ENCODE measurements around the gene PLPP4. TPM values are rescaled to one million over a fixed set of nuclear protein-coding genes. Genes with fewer than 3 reads are reported as not detected.

Gene PLPP4
- total RNA-seq, 2 experiments from 2014 or later: not detected

GRCh38 chr10:120597902-120598301 lies 140.9 kb downstream of the PLPP4 start:
- ATAC-seq (ENCODE audit: poor library complexity) (no peak), DNase-seq (no peak)
- intact Hi-C loops (cut with DNase I, micrococcal nuclease): no loop called here
- no peak overlapping the region for H3K27ac ChIP-seq (ENCODE audit: low read depth in 1 of 2, low read length in 2 of 2)
- H3K4me3 ChIP-seq (ENCODE audit: low read length): no peak overlapping the region
- no peaks in the 10 kb centered on the region for H3K36me3 Mint-ChIP-seq (ENCODE audit: low read depth)
- H3K9me3 ChIP-seq (ENCODE audit: control insufficient read depth in 1 of 2, insufficient read depth in 1 of 2, low read length in 2 of 2): peaks cover 0 to 10% of the 10 kb centered on the region in 2 experiments
- no peak overlapping the region for H3K4me3 Mint-ChIP-seq
- no peaks in the 10 kb centered on the region for H3K9me3 Mint-ChIP-seq
- no peaks in the 10 kb centered on the region for H3K27me3 Mint-ChIP-seq
- no peaks in the 10 kb centered on the region for H3K27me3 ChIP-seq (ENCODE audit: control insufficient read depth in 1 of 2, insufficient read depth in 2 of 2, low read length in 2 of 2)
- H3K36me3 ChIP-seq (ENCODE audit: insufficient read depth, low read length): no peaks in the 10 kb centered on the region
- H3K4me1 Mint-ChIP-seq (ENCODE audit: low read depth): no peaks in the 10 kb centered on the region
- no peak for TF ChIP-seq CTCF (IDR thresholded peaks at IDR 0.05)
- H3K4me1 ChIP-seq (ENCODE audit: insufficient read depth, low read length): no peaks in the 10 kb centered on the region
- no peak overlapping the region for H3K27ac Mint-ChIP-seq
- ChIA-PET CTCF (no interaction called here), POLR2A (no interaction called here)

- Mint-ChIP-seq H3K27ac (no peak overlapping the region), H3K4me1 (ENCODE audit: low read depth) (no peaks in the 10 kb centered on the region), H3K27me3 (no peaks in the 10 kb centered on the region), H3K4me3 (no peak overlapping the region), H3K9me3 (no peaks in the 10 kb centered on the region), H3K36me3 (ENCODE audit: low read depth) (no peaks in the 10 kb centered on the region)
- POLR2A ChIA-PET: no interaction called here
- ATAC-seq (ENCODE audit: poor library complexity): no peak
- no peaks in the 10 kb centered on the region for H3K36me3 ChIP-seq (ENCODE audit: insufficient read depth, low read length)
- TF ChIP-seq CTCF (IDR thresholded peaks at IDR 0.05): no peak
- no peak overlapping the region for H3K4me3 ChIP-seq (ENCODE audit: low read length)
- no peak for DNase-seq
- CTCF ChIA-PET: no interaction called here
- no peak overlapping the region for H3K27ac ChIP-seq (ENCODE audit: low read depth in 1 of 2, low read length in 2 of 2)
- no peaks in the 10 kb centered on the region for H3K27me3 ChIP-seq (ENCODE audit: control insufficient read depth in 1 of 2, insufficient read depth in 2 of 2, low read length in 2 of 2)
- no peaks in the 10 kb centered on the region for H3K4me1 ChIP-seq (ENCODE audit: insufficient read depth, low read length)
- intact Hi-C loops (cut with DNase I, micrococcal nuclease): no loop called here
- peaks cover 0 to 10% of the 10 kb centered on the region in 2 experiments for H3K9me3 ChIP-seq (ENCODE audit: control insufficient read depth in 1 of 2, insufficient read depth in 1 of 2, low read length in 2 of 2)
Measured at GRCh38 chr10:120598386-120598785, 141.4 kb downstream of the PLPP4 start.

DNA sequence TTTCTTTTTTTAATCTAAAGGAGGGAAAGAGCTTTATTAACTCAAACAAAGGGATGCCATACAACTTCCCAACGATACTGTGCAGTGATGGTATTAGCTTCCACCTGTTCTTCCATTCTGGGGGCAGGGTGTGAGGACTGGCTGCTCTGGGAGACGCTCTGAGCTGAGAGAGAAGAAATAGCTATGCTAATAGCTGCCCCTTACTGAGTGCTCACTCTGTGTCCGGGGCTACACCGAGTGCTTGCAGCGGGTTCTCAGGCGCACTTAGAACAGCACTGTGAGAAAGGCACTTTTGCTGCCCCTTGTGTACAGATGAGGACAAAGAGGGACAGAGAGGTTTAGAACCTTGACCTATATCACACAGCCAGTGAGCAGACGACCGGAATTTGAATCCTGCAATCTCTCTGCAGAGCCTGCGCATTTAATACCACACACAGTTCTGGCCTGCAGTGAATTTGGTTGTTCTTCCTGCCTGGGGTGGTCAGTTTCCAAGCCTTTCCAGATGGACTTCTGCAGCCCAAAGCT lies 142.2 kb downstream of the PLPP4 start:
- no peaks in the 10 kb centered on the region for H3K4me1 Mint-ChIP-seq (ENCODE audit: low read depth)
- H3K4me1 ChIP-seq (ENCODE audit: insufficient read depth, low read length): no peaks in the 10 kb centered on the region
- POLR2A ChIA-PET: no interaction called here

More for the DNA sequence above, 142.2 kb downstream of the PLPP4 start:
- DNase-seq (no peak), ATAC-seq (ENCODE audit: poor library complexity) (no peak)
- H3K27ac ChIP-seq (ENCODE audit: low read depth in 1 of 2, low read length in 2 of 2): no peak overlapping the region
- Mint-ChIP-seq H3K36me3 (ENCODE audit: low read depth) (no peaks in the 10 kb centered on the region), H3K27ac (no peak overlapping the region), H3K4me3 (no peak overlapping the region), H3K27me3 (no peaks in the 10 kb centered on the region), H3K9me3 (no peaks in the 10 kb centered on the region)
- H3K9me3 ChIP-seq (ENCODE audit: control insufficient read depth in 1 of 2, insufficient read depth in 1 of 2, low read length in 2 of 2): peaks cover 0 to 10% of the 10 kb centered on the region in 2 experiments
- CTCF ChIA-PET: no interaction called here
- TF ChIP-seq CTCF (IDR thresholded peaks at IDR 0.05): no peak
- intact Hi-C loops (cut with DNase I, micrococcal nuclease): no loop called here
- H3K4me3 ChIP-seq (ENCODE audit: low read length): no peak overlapping the region
- no peaks in the 10 kb centered on the region for H3K27me3 ChIP-seq (ENCODE audit: control insufficient read depth in 1 of 2, insufficient read depth in 2 of 2, low read length in 2 of 2)
- no peaks in the 10 kb centered on the region for H3K36me3 ChIP-seq (ENCODE audit: insufficient read depth, low read length)

Data from CD4-positive, alpha-beta T cell (primary cell).